ENCODE results near the gene GRAMD2A.

GRAMD2A gene

GRCh38 chr15:72197460-72198355 is at the start of gene GRAMD2A:
Gene GRAMD2A (minus strand): TSS chr15:72197787.
- DNase-seq = no peak

- DNase-seq = no peak
Measured at GRCh38 chr15:72242775-72243370, 45.3 kb upstream of the GRAMD2A start.

GRCh38 chr15:72239652-72240051 is 42.1 kb upstream of the GRAMD2A start:
- DNase-seq = no peak

- DNase-seq = no peak
Measured at GRCh38 chr15:72238586-72238985, 41.0 kb upstream of the GRAMD2A start.

- DNase-seq = peak; percentile 58
Measured at GRCh38 chr15:72237853-72238224, 40.3 kb upstream of the GRAMD2A start.

- DNase-seq = peak; percentile 88
Measured at GRCh38 chr15:72237029-72237852, 39.7 kb upstream of the GRAMD2A start.

GRCh38 chr15:72236381-72237003 is 38.9 kb upstream of the GRAMD2A start:
- DNase-seq = no peak

GRCh38 chr15:72235298-72235697 is 37.7 kb upstream of the GRAMD2A start:
- no peak for DNase-seq

- DNase-seq = no peak
Measured at GRCh38 chr15:72233769-72234168, 36.2 kb upstream of the GRAMD2A start.

- DNase-seq = peak; percentile 85
Measured at GRCh38 chr15:72231833-72232478, 34.4 kb upstream of the GRAMD2A start.

GRCh38 chr15:72231066-72231832 is 33.7 kb upstream of the GRAMD2A start, which contains the start of gene PKM:
Gene PKM (minus strand): TSS chr15:72231190. CDS start chr15:72219097, 12,093 bp downstream.
- DNase-seq = peak; percentile 100

- peak; percentile 86 for DNase-seq
Measured at GRCh38 chr15:72230197-72231065, 32.8 kb upstream of the GRAMD2A start.

GRCh38 chr15:72229947-72230196 is 32.3 kb upstream of the GRAMD2A start:
- DNase-seq = no peak

GRCh38 chr15:72229076-72229946 is 31.7 kb upstream of the GRAMD2A start:
- DNase-seq = peak; percentile 54

- no peak for DNase-seq
Measured at GRCh38 chr15:72227720-72228119, 30.1 kb upstream of the GRAMD2A start.

GRCh38 chr15:72227192-72227586 is 29.6 kb upstream of the GRAMD2A start:
- peak; percentile 60 for DNase-seq

- no peak for DNase-seq
Measured at GRCh38 chr15:72223278-72223677, 25.7 kb upstream of the GRAMD2A start.

- no peak for DNase-seq
Measured at GRCh38 chr15:72222393-72222792, 24.8 kb upstream of the GRAMD2A start.

GRCh38 chr15:72220687-72221086 is 23.1 kb upstream of the GRAMD2A start:
- no peak for DNase-seq

GRCh38 chr15:72217216-72217615 is 19.6 kb upstream of the GRAMD2A start:
- no peak for DNase-seq
